Caki2 (cell line): ENCODE results near the gene SEMA5B. TPM values are rescaled to one million over a fixed set of nuclear protein-coding genes. Genes with fewer than 3 reads are reported as not detected.

Experiments
- DNase-seq: peaks from one replicate; pipeline ENCODE4 v3.0.0-alpha.2; 2015; ENCODE audit warnings: low read depth
- in situ Hi-C: cut with HindIII; loops from 2 replicates; pipeline ENCODE4 v1.10.0; 2016; ENCODE audit warnings: low sequenced_read_pairs, low pct_unique_long_range_greater_than_20kb, mixed read lengths
- total RNA-seq: library from RNA; depleted of rRNA; stranded (reverse); fragments of >200 nt; shearing (Covaris generic); gene quantifications from 2 replicates; pipeline ENCODE4 v1.2.3, GENCODE V29; 2014; ENCODE audit warnings: low replicate concordance

Gene SEMA5B
- total RNA-seq, 1 experiment from 2014 or later = 0.07 TPM

- no peak for DNase-seq
- in situ Hi-C loops = no loop called here
These were observed 22.3 kb downstream of the SEMA5B start for GRCh38 chr3:123005291-123005690.

DNA sequence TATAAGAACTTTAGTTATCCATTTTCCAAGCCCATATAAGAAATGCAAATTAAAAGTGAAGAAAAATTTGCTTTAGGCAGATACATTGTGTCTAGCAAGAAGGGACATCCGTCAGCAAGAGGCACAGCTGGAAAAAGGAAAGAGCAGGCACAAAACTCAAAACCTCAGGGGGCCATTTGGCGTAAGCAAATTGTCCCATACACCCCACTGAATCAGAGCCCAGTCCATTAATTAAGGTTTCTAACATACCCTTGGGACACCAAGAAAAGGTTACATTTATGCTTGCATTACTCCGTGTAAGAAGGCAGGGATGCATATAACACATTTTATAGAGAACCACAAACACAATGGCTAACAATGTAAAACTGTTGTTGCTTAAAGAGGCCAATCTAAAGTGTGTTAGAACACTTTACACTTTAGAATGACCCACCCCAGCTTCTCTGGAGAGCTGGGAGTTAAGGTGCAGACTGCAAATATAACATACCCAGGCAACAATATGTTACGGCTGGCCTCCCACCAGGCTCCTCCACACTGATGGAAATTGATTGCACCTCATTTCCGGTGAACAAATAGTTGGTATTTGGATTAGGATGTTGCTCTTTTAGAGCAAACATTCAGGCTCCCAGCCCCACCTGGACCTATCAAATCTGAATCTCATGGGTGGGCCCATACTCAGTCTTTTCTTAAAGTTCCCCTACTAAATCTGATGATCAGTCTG, 23.2 kb downstream of the SEMA5B start:
- DNase-seq = no peak
- in situ Hi-C loops = no loop called here

GRCh38 chr3:123002749-123003497, 24.6 kb downstream of the SEMA5B start:
- in situ Hi-C loops = no loop called here
- no peak for DNase-seq

GRCh38 chr3:123002100-123002748, 25.3 kb downstream of the SEMA5B start:
- no peak for DNase-seq
- in situ Hi-C loops = no loop called here

DNA sequence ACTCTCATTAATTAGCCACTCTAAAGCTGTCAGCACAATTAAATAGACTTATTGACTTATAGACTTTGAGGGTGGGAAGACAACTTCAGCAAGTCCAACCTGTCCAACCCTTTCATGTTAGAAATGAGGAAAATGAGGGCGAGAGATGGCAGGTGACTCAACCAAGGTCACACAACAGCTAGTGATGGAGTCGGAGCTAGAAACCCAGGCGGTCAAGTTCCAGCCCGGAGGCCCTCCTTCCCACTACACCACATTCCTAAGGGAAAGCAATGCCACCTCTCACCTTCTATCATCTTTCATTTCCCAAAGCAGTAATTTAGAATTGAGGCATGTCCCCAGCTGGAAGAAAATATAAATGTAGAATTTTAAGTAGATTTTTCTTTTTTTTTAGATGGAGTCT, 28.7 kb downstream of the SEMA5B start:
- DNase-seq = no peak
- in situ Hi-C loops = no loop called here

DNA sequence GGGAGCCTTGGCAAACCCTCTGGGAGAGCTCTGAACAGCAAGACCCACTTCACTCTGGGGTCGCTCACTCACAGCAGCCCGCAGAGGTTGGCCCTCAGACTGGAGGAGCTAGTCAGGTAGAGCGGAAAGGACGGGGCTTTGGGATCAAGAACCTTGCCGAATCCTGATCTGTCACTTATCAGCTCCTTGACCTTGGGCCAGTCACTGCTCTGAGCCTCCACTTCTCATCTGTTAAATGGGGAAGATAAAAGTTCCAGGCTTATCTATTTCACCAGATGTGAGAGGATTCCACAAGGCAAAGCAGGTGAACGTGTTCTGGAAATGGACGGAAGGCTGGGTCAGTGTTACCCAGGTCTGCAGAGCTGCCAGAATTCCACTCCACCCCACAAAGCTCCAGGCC, 29.4 kb downstream of the SEMA5B start:
- no peak for DNase-seq
- in situ Hi-C loops = no loop called here

GRCh38 chr3:122996038-122996580, 31.5 kb downstream of the SEMA5B start:
- DNase-seq = no peak
- in situ Hi-C loops = no loop called here

GRCh38 chr3:122994954-122995353, 32.6 kb downstream of the SEMA5B start:
- DNase-seq = no peak

DNA sequence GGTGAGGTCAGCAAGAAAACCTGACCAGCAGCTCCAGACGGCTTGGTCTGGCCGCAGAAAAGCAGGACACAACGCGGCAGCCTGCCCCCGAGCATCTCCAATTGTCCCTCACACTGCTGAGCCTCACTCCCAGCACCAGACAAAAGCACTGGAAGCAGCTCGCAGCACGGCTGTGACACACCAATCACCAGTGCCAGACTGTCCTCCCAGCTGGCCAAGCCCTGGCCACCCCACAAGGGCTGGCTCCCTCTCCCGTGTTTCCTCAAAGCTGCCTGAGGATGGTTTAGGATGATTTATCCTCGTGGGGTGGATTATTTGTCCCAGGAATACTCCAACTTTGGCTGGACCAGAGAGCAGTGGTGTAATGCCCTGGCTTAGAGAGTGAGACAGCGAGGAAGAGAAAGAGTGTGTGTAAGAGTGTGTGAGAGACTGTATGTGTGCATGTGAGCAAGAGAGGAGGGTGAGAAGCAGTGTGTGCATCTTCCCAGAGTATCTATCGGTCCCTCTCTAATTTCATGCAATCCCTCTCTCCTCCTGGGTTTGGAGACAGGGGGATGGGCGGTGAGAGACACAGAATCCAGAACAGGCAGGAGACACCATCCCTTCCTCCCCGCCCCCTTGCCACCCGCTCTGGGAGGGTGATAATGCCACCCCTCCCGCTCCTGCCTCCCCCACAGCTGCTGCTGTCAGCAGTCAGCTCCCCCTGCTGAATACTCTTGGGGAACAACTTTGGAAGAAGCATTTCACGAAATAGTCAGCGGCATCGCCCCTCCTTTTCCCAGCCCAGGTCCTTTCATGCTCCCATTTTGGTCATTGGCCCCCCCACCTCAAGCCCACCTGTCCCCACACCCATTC, 34.2 kb downstream of the SEMA5B start:
- in situ Hi-C loops = no loop called here
- no peak for DNase-seq

More at GRCh38 chr3:122994954-122995353, 32.6 kb downstream of the SEMA5B start:
- in situ Hi-C loops = no loop called here

DNA sequence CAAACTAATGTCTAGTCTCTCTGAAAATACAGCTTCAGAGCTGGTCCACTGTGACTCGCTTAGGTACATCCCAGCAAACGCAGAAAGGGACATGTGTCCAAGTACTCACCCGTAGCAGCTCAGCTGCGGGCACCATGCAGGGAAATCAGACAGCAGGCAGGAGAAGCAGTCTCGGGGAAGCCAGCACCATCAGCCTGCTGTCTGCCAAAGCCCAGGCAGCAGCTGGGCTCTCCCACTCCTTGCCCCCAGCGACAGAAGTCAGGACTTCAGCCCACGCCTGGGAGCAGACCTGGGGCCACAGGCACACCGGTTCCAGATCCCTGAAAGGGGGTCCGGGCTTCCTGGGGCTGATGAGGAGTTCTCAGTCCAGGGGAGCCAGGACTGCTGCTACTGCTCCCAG, 34.9 kb downstream of the SEMA5B start:
- no peak for DNase-seq
- in situ Hi-C loops = no loop called here

GRCh38 chr3:122992133-122992532, 35.4 kb downstream of the SEMA5B start:
- DNase-seq = no peak
- in situ Hi-C loops = no loop called here

DNA sequence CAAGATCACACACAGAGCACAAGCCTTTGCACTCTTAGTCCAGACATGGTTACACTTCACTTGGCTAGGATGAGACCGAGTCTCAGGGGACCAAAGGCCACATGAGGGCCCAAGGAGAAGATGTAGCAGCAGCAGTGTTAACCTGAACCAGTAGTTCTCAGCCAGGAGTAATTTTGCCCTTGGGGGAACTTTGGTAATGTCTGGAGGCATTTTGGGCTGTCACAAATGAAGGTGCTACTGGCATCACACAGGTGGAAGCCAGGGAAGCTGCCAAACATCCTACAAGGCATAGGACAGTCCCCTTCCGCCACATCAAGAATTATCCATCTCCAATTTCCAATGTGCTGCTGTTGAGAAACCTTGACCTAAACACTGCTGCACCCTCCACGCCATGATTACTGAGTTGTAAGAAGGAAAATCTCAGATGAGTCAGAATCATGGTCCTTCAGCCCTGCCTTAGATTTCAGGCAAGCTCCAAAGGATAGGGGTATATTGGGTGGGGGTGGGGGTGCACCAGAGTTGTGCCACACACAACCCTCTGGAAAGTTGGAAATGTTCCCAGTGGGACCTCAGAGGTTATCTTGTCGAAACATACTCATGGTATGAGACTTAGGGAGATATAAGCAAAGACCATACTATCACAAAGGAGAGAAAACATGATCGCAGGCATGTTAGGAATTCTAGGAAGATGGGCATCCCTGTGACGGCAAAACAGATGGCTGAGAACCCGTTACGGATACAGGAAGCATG, 36.2 kb downstream of the SEMA5B start:
- in situ Hi-C loops = no loop called here
- DNase-seq = no peak

DNA sequence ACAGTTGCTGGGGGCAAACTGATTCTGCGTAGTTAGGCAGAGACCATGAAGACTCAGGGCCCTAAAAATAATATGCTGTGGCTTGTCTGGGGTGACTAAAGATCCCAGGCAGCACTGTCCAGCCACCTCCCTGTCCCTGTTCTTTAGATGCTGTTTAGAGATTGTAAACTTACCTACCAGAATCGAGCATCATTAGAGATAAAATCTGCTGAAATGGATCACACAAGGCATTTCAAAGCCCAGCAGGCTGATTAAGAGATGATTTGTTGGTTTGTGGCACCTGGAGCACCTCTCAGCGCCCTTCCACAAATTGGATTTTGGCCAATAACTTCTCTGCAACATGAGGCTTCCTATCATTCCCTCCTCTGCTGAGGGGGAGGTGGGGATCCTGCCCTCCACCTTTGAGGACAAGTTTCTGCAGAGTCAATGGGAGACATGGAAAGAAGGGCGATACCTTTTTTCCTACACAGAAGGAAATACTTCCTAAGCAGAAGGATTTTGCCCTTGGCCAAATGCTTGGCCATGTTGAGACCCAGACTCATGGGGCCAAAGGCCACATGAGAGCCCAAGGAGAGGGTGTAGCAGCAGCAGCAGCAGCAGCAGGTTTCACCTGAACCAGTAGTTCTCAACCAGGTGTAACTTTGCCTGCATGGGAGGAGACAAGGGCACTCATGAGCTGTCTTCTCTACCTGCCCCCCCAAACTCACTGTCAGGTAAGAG, 37.5 kb downstream of the SEMA5B start:
- DNase-seq = no peak
- in situ Hi-C loops = no loop called here

GRCh38 chr3:122988508-122988907, 39.1 kb downstream of the SEMA5B start:
- in situ Hi-C loops = no loop called here
- no peak for DNase-seq

DNA sequence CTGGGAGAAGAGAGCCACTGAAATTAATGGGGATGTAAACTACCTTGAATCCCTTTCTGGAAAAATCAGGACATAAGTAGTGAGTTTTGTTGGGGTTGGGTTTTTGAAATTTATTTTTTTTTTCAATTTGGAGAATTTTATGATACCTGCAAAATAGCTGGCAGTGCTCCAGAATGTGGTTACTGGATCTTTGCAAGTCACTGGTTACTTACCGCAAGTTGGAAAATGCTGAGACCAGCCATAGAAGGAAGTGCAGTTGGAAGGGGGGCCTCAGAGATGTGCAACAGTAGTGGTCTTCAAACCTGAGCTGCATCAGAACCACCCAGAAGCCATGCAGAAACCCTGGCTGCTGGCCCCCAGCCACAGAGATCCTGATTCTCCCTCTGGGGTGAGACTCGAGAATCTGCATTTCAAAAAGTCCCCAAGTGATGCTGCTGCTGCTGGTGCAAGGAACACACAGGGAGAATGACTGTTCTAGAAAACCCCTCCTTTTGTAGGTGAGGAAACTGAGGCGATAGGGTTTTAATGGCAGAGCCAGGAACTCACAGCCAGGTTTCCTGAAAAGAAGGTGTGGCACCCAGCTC, 39.7 kb downstream of the SEMA5B start:
- DNase-seq = no peak
- in situ Hi-C loops = no loop called here

DNA sequence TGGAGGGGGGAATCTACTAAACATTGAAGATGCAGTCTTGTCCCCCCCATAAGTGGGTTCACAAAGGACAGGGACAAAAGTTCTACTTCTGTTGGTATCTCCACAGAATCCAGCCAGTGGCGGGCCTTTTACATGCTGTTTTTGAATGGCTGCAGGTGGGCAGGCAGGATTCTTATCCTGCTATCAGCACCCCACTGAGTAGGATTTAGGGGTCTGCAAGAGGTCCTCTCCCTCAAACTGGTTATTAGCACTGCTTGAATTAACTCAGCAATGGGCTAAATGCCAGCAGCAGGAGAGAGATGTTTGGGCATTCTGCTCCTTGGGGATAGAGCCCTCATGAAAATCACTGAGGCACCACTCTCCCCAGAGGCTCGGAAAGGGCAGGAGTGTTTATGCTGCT, 40.3 kb downstream of the SEMA5B start:
- in situ Hi-C loops = no loop called here

DNA sequence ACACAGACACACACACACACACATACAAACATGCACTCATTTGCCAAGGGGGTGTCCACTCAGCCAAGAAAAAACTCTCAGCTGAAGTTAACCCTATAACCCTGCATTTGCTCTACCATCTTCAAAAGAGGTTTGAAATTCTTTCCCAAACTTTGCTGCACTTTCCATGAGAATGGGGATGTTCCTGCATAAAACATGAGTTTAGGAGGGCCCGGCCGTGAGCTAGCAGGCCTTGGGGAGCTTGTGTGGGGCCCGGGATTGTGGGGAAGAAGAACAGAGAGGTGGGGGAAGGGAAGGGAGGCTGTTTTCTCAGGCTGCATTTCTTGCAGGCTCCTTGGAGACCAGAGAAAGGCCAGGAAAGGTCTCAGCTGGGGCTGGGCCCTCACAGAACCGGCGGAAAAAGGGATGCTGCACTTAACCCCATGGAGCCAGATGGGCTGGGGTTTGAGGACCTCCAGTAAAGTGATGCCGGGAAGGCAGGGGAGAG, 40.8 kb downstream of the SEMA5B start:
- in situ Hi-C loops = no loop called here
- no peak for DNase-seq

More for the DNA sequence above, 40.3 kb downstream of the SEMA5B start:
- DNase-seq = no peak
